HEK293 (cell line): ENCODE results near the gene TIAM2.
A peak's percentile ranks its signal among the peaks of the same experiment; 100 is the strongest.
"Not testable (repeated sequence)": the region's sequence is repeated elsewhere in the genome, so short reads cannot be mapped to it uniquely, and the experiment has no call there.

Experiments
- CTCF ChIA-PET: fragments of 350-600 bp; formaldehyde crosslinking; extraction: SDS; loops from one replicate; lab custom pipeline; 2021; ENCODE audit warnings: antibody characterized with exemption; lab: Yijun Ruan, JAX
- POLR2A ChIA-PET: fragments of 300-600 bp; formaldehyde crosslinking; extraction: SDS; loops from one replicate; lab custom pipeline; 2020; ENCODE audit warnings: antibody characterized with exemption, inconsistent platforms; lab: Yijun Ruan, JAX
- H3K27ac ChIP-seq: fragments of 200-500 bp; sonication (Bioruptor generic); 2 replicates; pipeline ENCODE4 v1.5.1; 2014; ENCODE audit warnings: low read depth, low read length, control low read depth, inconsistent platforms; ENCODE audit errors: extremely low read depth
- H3K36me3 ChIP-seq, 2 experiments: fragments of 200-500 bp in 1 of 2; sonication (Bioruptor generic) in 1 of 2; 1 replicate in 1 of 2; 2 replicates in 1 of 2; pipeline ENCODE4 v1.5.1; 2014 to 2017; ENCODE audit warnings: inconsistent platforms in 2 of 2, low read length in 2 of 2; ENCODE audit not compliant: control insufficient read depth in 2 of 2, insufficient read depth in 1 of 2
- H3K4me1 ChIP-seq: fragments of 200-500 bp; sonication (Bioruptor generic); 2 replicates; pipeline ENCODE4 v1.5.1; 2014; ENCODE audit warnings: mild to moderate bottlenecking, low read length, inconsistent platforms; ENCODE audit not compliant: control insufficient read depth, insufficient read depth
- H3K4me3 ChIP-seq: 2 replicates; pipeline ENCODE4 v1.5.1; 2011; ENCODE audit warnings: low read depth, mild to moderate bottlenecking, control low read depth, low read length, moderate library complexity
- H3K9me3 ChIP-seq: fragments of 200-500 bp; sonication (Bioruptor generic); 2 replicates; pipeline ENCODE4 v1.5.1; 2014; ENCODE audit warnings: low read depth, low read length, inconsistent platforms; ENCODE audit not compliant: control insufficient read depth, insufficient read depth
- HIC1 ChIP-seq: fragments of 450-650 bp; formaldehyde crosslinking; IDR thresholded peaks from 2 replicates; pipeline ENCODE4 v1.5.1; 2016; ENCODE audit warnings: missing biosample characterization, missing genetic modification characterization
- HOXC10 ChIP-seq: sonication (generic); formaldehyde crosslinking; IDR thresholded peaks from 2 replicates; pipeline ENCODE4 v1.8.1; 2023; ENCODE audit warnings: mild to moderate bottlenecking, missing genetic modification reagents
- OSR2 ChIP-seq: fragments of 450-650 bp; formaldehyde crosslinking; IDR thresholded peaks from 2 replicates; pipeline ENCODE4 v1.5.1; 2016; ENCODE audit warnings: missing biosample characterization, missing genetic modification characterization
- PRDM1 ChIP-seq: fragments of 450-650 bp; formaldehyde crosslinking; IDR thresholded peaks from 2 replicates; pipeline ENCODE4; 2016; ENCODE audit warnings: missing biosample characterization, missing genetic modification characterization
- SP2 ChIP-seq: fragments of 450-650 bp; formaldehyde crosslinking; IDR thresholded peaks from 2 replicates; pipeline ENCODE4 v1.5.1; 2016; ENCODE audit warnings: missing biosample characterization, missing genetic modification characterization
- TCF7L2 ChIP-seq: IDR thresholded peaks from 2 replicates; pipeline ENCODE4 v1.6.1; 2011; ENCODE audit warnings: low read depth, mild to moderate bottlenecking, inconsistent platforms, low read length, moderate library complexity, borderline replicate concordance
- TRIM28 ChIP-seq: IDR thresholded peaks from 2 replicates; pipeline ENCODE4 v1.6.1; 2011; ENCODE audit warnings: low read length, control low read depth, borderline replicate concordance
- ZNF138 ChIP-seq: fragments of 450-650 bp; formaldehyde crosslinking; IDR thresholded peaks from 2 replicates; pipeline ENCODE4 v1.5.1; 2016; ENCODE audit warnings: missing biosample characterization, missing genetic modification characterization, borderline replicate concordance
- ZNF274 ChIP-seq, 2 experiments: fragments of 200-500 bp in 1 of 2; fragments of 450-650 bp in 1 of 2; sonication (Bioruptor generic) in 1 of 2; formaldehyde crosslinking in 1 of 2; IDR thresholded peaks; 2 replicates each; pipeline versions ENCODE4 v1.5.1 to v1.6.1; 2014 to 2016; ENCODE audit warnings: borderline replicate concordance in 1 of 2, inconsistent platforms in 1 of 2, low read length in 1 of 2, missing biosample characterization in 1 of 2, missing genetic modification characterization in 1 of 2
- ZNF292 ChIP-seq: fragments of 450-650 bp; formaldehyde crosslinking; IDR thresholded peaks from 2 replicates; pipeline ENCODE4 v1.5.1; 2016; ENCODE audit warnings: low read depth, missing biosample characterization, missing genetic modification characterization, borderline replicate concordance
- ZNF302 ChIP-seq: fragments of 450-650 bp; formaldehyde crosslinking; IDR thresholded peaks from 2 replicates; pipeline ENCODE4 v1.5.1; 2016; ENCODE audit warnings: missing biosample characterization, missing genetic modification characterization, low read depth
- ZNF354C ChIP-seq: fragments of 450-650 bp; formaldehyde crosslinking; IDR thresholded peaks from 2 replicates; pipeline ENCODE4 v1.5.1; 2016; ENCODE audit warnings: missing biosample characterization, missing genetic modification characterization, low read depth, borderline replicate concordance
- ZNF521 ChIP-seq: fragments of 450-650 bp; formaldehyde crosslinking; IDR thresholded peaks from 2 replicates; pipeline ENCODE4 v1.5.1; 2017; ENCODE audit warnings: missing biosample characterization, mild to moderate bottlenecking, missing genetic modification characterization
- ZNF548 ChIP-seq: fragments of 450-650 bp; formaldehyde crosslinking; IDR thresholded peaks from 2 replicates; pipeline ENCODE4 v1.5.1; 2016; ENCODE audit warnings: missing biosample characterization, missing genetic modification characterization
- ZNF585B ChIP-seq: fragments of 450-650 bp; formaldehyde crosslinking; IDR thresholded peaks from 2 replicates; pipeline ENCODE4 v1.5.1; 2016; ENCODE audit warnings: missing biosample characterization, missing genetic modification characterization
- ZNF600 ChIP-seq: fragments of 450-650 bp; formaldehyde crosslinking; IDR thresholded peaks from 2 replicates; pipeline ENCODE4 v1.5.1; 2016; ENCODE audit warnings: missing biosample characterization, missing genetic modification characterization
- ZNF626 ChIP-seq: fragments of 450-650 bp; sonication (Bioruptor Pico); formaldehyde crosslinking; IDR thresholded peaks from 2 replicates; pipeline ENCODE4 v1.5.1; 2018; ENCODE audit warnings: missing biosample characterization, missing genetic modification characterization, inconsistent platforms
- ZNF692 ChIP-seq: fragments of 450-650 bp; formaldehyde crosslinking; IDR thresholded peaks from 2 replicates; pipeline ENCODE4 v1.5.1; 2016; ENCODE audit warnings: missing biosample characterization, missing genetic modification characterization
- ZNF76 ChIP-seq: fragments of 450-650 bp; formaldehyde crosslinking; IDR thresholded peaks from 2 replicates; pipeline ENCODE4; 2016; ENCODE audit warnings: low read depth, missing biosample characterization, missing genetic modification characterization, borderline replicate concordance
- ZNF830 ChIP-seq: fragments of 450-650 bp; IDR thresholded peaks from 2 replicates; pipeline ENCODE4 v1.5.0; 2018; ENCODE audit warnings: missing biosample characterization, missing genetic modification characterization, low read depth, mild to moderate bottlenecking, moderate library complexity
- ZSCAN30 ChIP-seq: fragments of 450-650 bp; IDR thresholded peaks from 2 replicates; pipeline ENCODE4 v1.5.1; 2018; ENCODE audit warnings: missing biosample characterization, mild to moderate bottlenecking, missing genetic modification characterization, moderate library complexity
- TF ChIP-seq, protein P1 (sequence below): fragments of 450-650 bp; formaldehyde crosslinking; IDR thresholded peaks from 2 replicates; pipeline ENCODE4 v1.5.1; 2016; ENCODE audit warnings: missing biosample characterization, missing genetic modification characterization
- TF ChIP-seq, protein P2 (sequence below): fragments of 450-650 bp; formaldehyde crosslinking; IDR thresholded peaks from 2 replicates; pipeline ENCODE4 v1.5.1; 2017; ENCODE audit warnings: missing biosample characterization, missing genetic modification characterization

The TIAM2 gene

GRCh38 chr6:155014670-155015300 is 19.7 kb downstream of the TIAM2 start (continued):
- TF ChIP-seq ZNF274 (IDR thresholded peaks at IDR 0.05; ENCODE audit: low read length) (no peak), ZNF274 (tag by site-specific recombination; IDR thresholded peaks at IDR 0.05; ENCODE audit: borderline replicate concordance) (no peak), ZNF600 (peak; percentile 94), ZNF521 (tag by site-specific recombination) (no peak), SP2 (tag by site-specific recombination) (no peak), ZNF76 (no peak), TRIM28 (no peak), HIC1 (no peak), ZNF302 (tag by site-specific recombination) (no peak)
- TF ChIP-seq, protein P1, sequence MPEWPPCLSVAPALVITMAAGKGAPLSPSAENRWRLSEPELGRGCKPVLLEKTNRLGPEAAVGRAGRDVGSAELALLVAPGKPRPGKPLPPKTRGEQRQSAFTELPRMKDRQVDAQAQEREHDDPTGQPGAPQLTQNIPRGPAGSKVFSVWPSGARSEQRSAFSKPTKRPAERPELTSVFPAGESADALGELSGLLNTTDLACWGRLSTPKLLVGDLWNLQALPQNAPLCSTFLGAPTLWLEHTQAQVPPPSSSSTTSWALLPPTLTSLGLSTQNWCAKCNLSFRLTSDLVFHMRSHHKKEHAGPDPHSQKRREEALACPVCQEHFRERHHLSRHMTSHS (tag by site-specific recombination), result no peak

GRCh38 chr6:155018415-155018814 is 23.3 kb downstream of the TIAM2 start:
- H3K27ac ChIP-seq, result not testable (repeated sequence)
- CTCF ChIA-PET, result interaction anchor here (0.6 kb wide), 1 partner anchor 35 kb away, joined by 4 read pairs; no protein-coding TSS in a partner anchor
- H3K4me1 ChIP-seq, result peaks cover 27% of the 10 kb centered on the region

GRCh38 chr6:155021680-155022079 is 26.6 kb downstream of the TIAM2 start:
- no peaks in the 10 kb centered on the region for H3K9me3 ChIP-seq
- ChIA-PET POLR2A (no interaction called here), CTCF (no interaction called here)
- no peak overlapping the region for H3K27ac ChIP-seq
- TF ChIP-seq ZNF830 (tag by site-specific recombination), result no peak
- TF ChIP-seq ZNF138 (tag by site-specific recombination), result no peak
- TF ChIP-seq, protein P1 (tag by site-specific recombination), result no peak
- no peak for TF ChIP-seq ZSCAN30 (tag by site-specific recombination)
- TF ChIP-seq ZNF585B, result no peak
- no peak for TF ChIP-seq ZNF354C
- TF ChIP-seq PRDM1 (tag by site-specific recombination), result no peak
- no peak for TF ChIP-seq ZNF626
- TF ChIP-seq HOXC10, result no peak
- TF ChIP-seq ZNF548 (tag by site-specific recombination), result no peak
- TF ChIP-seq, protein P2, sequence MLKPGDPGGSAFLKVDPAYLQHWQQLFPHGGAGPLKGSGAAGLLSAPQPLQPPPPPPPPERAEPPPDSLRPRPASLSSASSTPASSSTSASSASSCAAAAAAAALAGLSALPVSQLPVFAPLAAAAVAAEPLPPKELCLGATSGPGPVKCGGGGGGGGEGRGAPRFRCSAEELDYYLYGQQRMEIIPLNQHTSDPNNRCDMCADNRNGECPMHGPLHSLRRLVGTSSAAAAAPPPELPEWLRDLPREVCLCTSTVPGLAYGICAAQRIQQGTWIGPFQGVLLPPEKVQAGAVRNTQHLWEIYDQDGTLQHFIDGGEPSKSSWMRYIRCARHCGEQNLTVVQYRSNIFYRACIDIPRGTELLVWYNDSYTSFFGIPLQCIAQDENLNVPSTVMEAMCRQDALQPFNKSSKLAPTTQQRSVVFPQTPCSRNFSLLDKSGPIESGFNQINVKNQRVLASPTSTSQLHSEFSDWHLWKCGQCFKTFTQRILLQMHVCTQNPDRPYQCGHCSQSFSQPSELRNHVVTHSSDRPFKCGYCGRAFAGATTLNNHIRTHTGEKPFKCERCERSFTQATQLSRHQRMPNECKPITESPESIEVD, result no peak
- TF ChIP-seq TCF7L2, result no peak
- no peak for TF ChIP-seq ZNF692 (tag by site-specific recombination)
- TF ChIP-seq ZNF302 (tag by site-specific recombination), result no peak
- no peak for TF ChIP-seq ZNF292
- H3K4me1 ChIP-seq, result peaks cover 9% of the 10 kb centered on the region
- no peaks in the 10 kb centered on the region for H3K36me3 ChIP-seq
- no peak overlapping the region for H3K4me3 ChIP-seq

More at GRCh38 chr6:155018415-155018814, 23.3 kb downstream of the TIAM2 start:
- H3K4me3 ChIP-seq, H3K9me3 ChIP-seq, POLR2A ChIA-PET, H3K36me3 ChIP-seq: not testable (repeated sequence)
- peak; percentile 22; the same call in 1 of the 2 replicates for TF ChIP-seq OSR2 (tag by site-specific recombination)
